HepG2 (cell line): Measurements from ENCODE around the gene MLN. TPM values are rescaled to one million over a fixed set of nuclear protein-coding genes. Genes with fewer than 3 reads are reported as not detected.

Experiments
- AHR ChIP-seq: IDR thresholded peaks from 2 replicates; pipeline ENCODE4 v1.6.1; 2018; ENCODE audit warnings: missing genetic modification reagents, missing compliant biosample characterization
- ATF7-NPFF ChIP-seq: sonication (generic); formaldehyde crosslinking; IDR thresholded peaks from 2 replicates; pipeline ENCODE4 v1.8.1; 2023; ENCODE audit warnings: mild to moderate bottlenecking, low read depth, missing genetic modification reagents, moderate library complexity
- KDM2A ChIP-seq: sonication (generic); formaldehyde crosslinking; IDR thresholded peaks from 2 replicates; pipeline ENCODE4 v1.4.0; 2020; ENCODE audit warnings: low read depth, missing genetic modification reagents, borderline replicate concordance
- KLF16 ChIP-seq, 2 experiments: sonication (generic) in 1 of 2; formaldehyde crosslinking in 1 of 2; IDR thresholded peaks; 2 replicates each; pipeline versions ENCODE4 v1.6.1 to v1.8.0; 2016 to 2023; ENCODE audit warnings: missing genetic modification reagents in 2 of 2, missing compliant biosample characterization in 1 of 2
- KMT2A ChIP-seq: sonication (generic); formaldehyde crosslinking; IDR thresholded peaks from 2 replicates; pipeline ENCODE4 v1.4.0; 2020; ENCODE audit warnings: missing genetic modification reagents
- NCOR1 ChIP-seq: fragments of 200-600 bp; sonication (generic); IDR thresholded peaks from 2 replicates; pipeline ENCODE4 v1.7.0; 2017; ENCODE audit warnings: antibody characterized with exemption, low read length, borderline replicate concordance
- NFKB2 ChIP-seq: sonication (generic); formaldehyde crosslinking; IDR thresholded peaks from 2 replicates; pipeline ENCODE4 v1.4.0; 2020; ENCODE audit warnings: missing genetic modification reagents, borderline replicate concordance
- SKI ChIP-seq: fragments of 450-650 bp; IDR thresholded peaks from one replicate; pipeline ENCODE4 v1.6.1; 2018; ENCODE audit warnings: mild to moderate bottlenecking; ENCODE audit not compliant: partially characterized antibody
- SOX5 ChIP-seq: IDR thresholded peaks from 2 replicates; pipeline ENCODE4 v1.6.1; 2016; ENCODE audit warnings: borderline replicate concordance
- TBX2 ChIP-seq: sonication (generic); formaldehyde crosslinking; IDR thresholded peaks from 2 replicates; pipeline ENCODE4 v1.5.0; 2020; ENCODE audit warnings: missing genetic modification reagents, mild to moderate bottlenecking, borderline replicate concordance
- TCF12 ChIP-seq, 2 experiments: fragments of 450-650 bp in 1 of 2; sonication (generic) in 1 of 2; formaldehyde crosslinking in 1 of 2; IDR thresholded peaks; 2 replicates each; pipeline versions ENCODE4 v1.6.1 to v1.8.0; 2017 to 2022; ENCODE audit warnings: antibody characterized with exemption in 1 of 2, mild to moderate bottlenecking in 1 of 2, missing genetic modification reagents in 1 of 2, moderate library complexity in 1 of 2
- TRIM22 ChIP-seq: fragments of 450-650 bp; IDR thresholded peaks from 2 replicates; pipeline ENCODE4 v1.6.1; 2017
- TSC22D2 ChIP-seq: sonication (generic); formaldehyde crosslinking; IDR thresholded peaks from 2 replicates; pipeline ENCODE4 v1.5.1; 2020; ENCODE audit warnings: missing genetic modification reagents, mild to moderate bottlenecking, borderline replicate concordance
- ZBTB21 ChIP-seq: sonication (generic); formaldehyde crosslinking; IDR thresholded peaks from 2 replicates; pipeline ENCODE4 v1.4.0; 2020; ENCODE audit warnings: missing genetic modification reagents
- ZNF274 ChIP-seq: sonication (generic); formaldehyde crosslinking; IDR thresholded peaks from 2 replicates; pipeline ENCODE4 v1.5.1; 2020; ENCODE audit warnings: mild to moderate bottlenecking, missing genetic modification reagents
- ZNF280B ChIP-seq: sonication (generic); formaldehyde crosslinking; IDR thresholded peaks from 2 replicates; pipeline ENCODE4 v1.5.0; 2020; ENCODE audit warnings: missing genetic modification reagents, mild to moderate bottlenecking, borderline replicate concordance
- ZNF431 ChIP-seq: sonication (generic); formaldehyde crosslinking; IDR thresholded peaks from 2 replicates; pipeline ENCODE4 v1.9.0; 2022; ENCODE audit warnings: missing genetic modification reagents, low read depth, mild to moderate bottlenecking, borderline replicate concordance
- ZNF552 ChIP-seq: sonication (generic); formaldehyde crosslinking; IDR thresholded peaks from 2 replicates; pipeline ENCODE4 v1.9.0; 2022; ENCODE audit warnings: missing genetic modification reagents, mild to moderate bottlenecking, borderline replicate concordance
- ZNF562 ChIP-seq: sonication (generic); formaldehyde crosslinking; IDR thresholded peaks from 2 replicates; pipeline ENCODE4 v1.8.0; 2022; ENCODE audit warnings: missing genetic modification reagents, borderline replicate concordance
- ZNF7 ChIP-seq: IDR thresholded peaks from 2 replicates; pipeline ENCODE4 v1.6.1; 2016; ENCODE audit warnings: missing biosample characterization, missing genetic modification reagents
- ZNF761 ChIP-seq: sonication (generic); formaldehyde crosslinking; conservative IDR thresholded peaks from 2 replicates; pipeline ENCODE4 v1.4.0; 2020; ENCODE audit warnings: mild to moderate bottlenecking, missing genetic modification reagents
- ZNF772 ChIP-seq: sonication (generic); formaldehyde crosslinking; IDR thresholded peaks from 2 replicates; pipeline ENCODE4 v1.5.0; 2020; ENCODE audit warnings: mild to moderate bottlenecking, missing genetic modification reagents
- ZNF777 ChIP-seq: sonication (generic); formaldehyde crosslinking; IDR thresholded peaks from 2 replicates; pipeline ENCODE4 v1.4.0; 2020; ENCODE audit warnings: missing genetic modification reagents
- ZNF781 ChIP-seq: sonication (generic); formaldehyde crosslinking; IDR thresholded peaks from 2 replicates; pipeline ENCODE4 v1.5.1; 2020; ENCODE audit warnings: borderline replicate concordance, mild to moderate bottlenecking, missing genetic modification reagents; ENCODE audit errors: not compliant biosample characterization
- polyA plus RNA-seq, 8 experiments: library from polyadenylated mRNA; depleted of rRNA in 3 of 8; stranded (reverse) in 7 of 8; unstranded in 1 of 8; fragments of >200 nt; fragmentation: Illumina TruSeq in 4 of 8; extraction: Trizol in 4 of 8; gene quantifications; 2 replicates each; pipeline versions ENCODE4 v1.2.1 to v1.2.3, GENCODE V29; 2011 to 2016; ENCODE audit warnings: low read depth in 4 of 8, missing spikeins in 1 of 8, mixed read lengths in 1 of 8; ENCODE audit not compliant: insufficient read depth in 1 of 8
- total RNA-seq, 5 experiments: library from RNA; depleted of rRNA; stranded (reverse); fragments of >200 nt; fragmentation: Illumina TruSeq; extraction: Trizol; gene quantifications; 2 replicates each; pipeline ENCODE4 v1.2.3, GENCODE V29; 2016; ENCODE audit warnings: low read depth in 1 of 5
- TF ChIP-seq, protein P1 (sequence below): sonication (generic); formaldehyde crosslinking; IDR thresholded peaks from 2 replicates; pipeline ENCODE4 v1.4.0; 2020; ENCODE audit warnings: mild to moderate bottlenecking, missing genetic modification reagents
- TF ChIP-seq, protein P2 (sequence below): sonication (generic); formaldehyde crosslinking; IDR thresholded peaks from 2 replicates; pipeline ENCODE4 v1.4.0; 2020; ENCODE audit warnings: missing genetic modification reagents

MLN gene
- total and polyA plus RNA-seq, 2 of the 13 experiments (the other 11 are each of a cell fraction or from before 2014, with no cell fraction given), result not detected

DNA sequence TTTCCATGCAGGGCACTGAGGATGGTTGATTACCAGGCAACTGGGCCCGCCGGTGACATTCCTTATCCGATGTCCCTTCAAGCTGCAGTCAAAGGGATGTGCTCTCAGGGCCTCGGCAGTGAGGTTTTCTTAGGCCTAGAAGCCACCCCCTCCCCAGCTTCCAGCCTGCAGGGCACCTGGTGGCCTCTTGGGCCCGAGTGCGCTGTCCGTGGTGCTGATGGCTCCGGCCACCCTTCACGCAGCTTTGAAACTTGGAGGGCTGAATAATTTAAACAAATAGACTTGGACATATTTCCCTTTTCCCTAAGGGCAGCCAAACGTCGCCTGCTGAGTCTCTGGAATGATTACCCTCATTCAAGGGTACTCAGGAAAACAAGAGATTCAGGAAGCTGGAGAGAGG is 8.9 kb upstream of the MLN start (continued):
- no peak for TF ChIP-seq ZNF761
- TF ChIP-seq SOX5 (CRISPR knock-in tag), result peak; percentile 49; the same call in 1 of the 2 replicates
- TF ChIP-seq TBX2 (CRISPR knock-in tag), result peak; percentile 38; the same call in 1 of the 2 replicates
- TF ChIP-seq ZNF274 (CRISPR knock-in tag), result peak; percentile 81; the same call in 1 of the 2 replicates
- TF ChIP-seq SKI, result no peak
- peak; percentile 83 for TF ChIP-seq ATF7-NPFF (CRISPR knock-in tag)
- TF ChIP-seq KMT2A (CRISPR knock-in tag), result no peak
- 0 out of 2 replicates have a peak, but pooled peaks have one; percentile 52 for TF ChIP-seq ZNF552
- peak; percentile 56; the same call in 1 of the 2 replicates for TF ChIP-seq ZNF7 (CRISPR knock-in tag)
- TF ChIP-seq TRIM22, result no peak
- TF ChIP-seq ZNF280B (CRISPR knock-in tag), result peak; percentile 85
- peak; percentile 72; the same call in 1 of the 2 replicates for TF ChIP-seq ZNF431
- peak; percentile 96 for TF ChIP-seq ZNF781
- TF ChIP-seq KLF16 (CRISPR knock-in tag; IDR thresholded peaks at IDR 0.05), result peak in 1 of 2 experiments; percentile 98; a peak in 2 of 4 replicates
- TF ChIP-seq, protein P1, sequence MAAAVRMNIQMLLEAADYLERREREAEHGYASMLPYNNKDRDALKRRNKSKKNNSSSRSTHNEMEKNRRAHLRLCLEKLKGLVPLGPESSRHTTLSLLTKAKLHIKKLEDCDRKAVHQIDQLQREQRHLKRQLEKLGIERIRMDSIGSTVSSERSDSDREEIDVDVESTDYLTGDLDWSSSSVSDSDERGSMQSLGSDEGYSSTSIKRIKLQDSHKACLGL, result peak; percentile 58; the same call in 1 of the 2 replicates
- 0 out of 2 replicates have a peak, but pooled peaks have one; percentile 28 for TF ChIP-seq ZNF777
- TF ChIP-seq, protein P2, sequence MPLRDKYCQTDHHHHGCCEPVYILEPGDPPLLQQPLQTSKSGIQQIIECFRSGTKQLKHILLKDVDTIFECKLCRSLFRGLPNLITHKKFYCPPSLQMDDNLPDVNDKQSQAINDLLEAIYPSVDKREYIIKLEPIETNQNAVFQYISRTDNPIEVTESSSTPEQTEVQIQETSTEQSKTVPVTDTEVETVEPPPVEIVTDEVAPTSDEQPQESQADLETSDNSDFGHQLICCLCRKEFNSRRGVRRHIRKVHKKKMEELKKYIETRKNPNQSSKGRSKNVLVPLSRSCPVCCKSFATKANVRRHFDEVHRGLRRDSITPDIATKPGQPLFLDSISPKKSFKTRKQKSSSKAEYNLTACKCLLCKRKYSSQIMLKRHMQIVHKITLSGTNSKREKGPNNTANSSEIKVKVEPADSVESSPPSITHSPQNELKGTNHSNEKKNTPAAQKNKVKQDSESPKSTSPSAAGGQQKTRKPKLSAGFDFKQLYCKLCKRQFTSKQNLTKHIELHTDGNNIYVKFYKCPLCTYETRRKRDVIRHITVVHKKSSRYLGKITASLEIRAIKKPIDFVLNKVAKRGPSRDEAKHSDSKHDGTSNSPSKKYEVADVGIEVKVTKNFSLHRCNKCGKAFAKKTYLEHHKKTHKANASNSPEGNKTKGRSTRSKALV (CRISPR knock-in tag), result peak; percentile 67; the same call in 1 of the 2 replicates
- no peak for TF ChIP-seq NCOR1
- no peak for TF ChIP-seq TCF12 (IDR thresholded peaks at IDR 0.05)
- no peak for TF ChIP-seq TCF12 (CRISPR knock-in tag; IDR thresholded peaks at IDR 0.05)
- peak; percentile 84 for TF ChIP-seq KDM2A
- TF ChIP-seq ZBTB21 (CRISPR knock-in tag), result peak; percentile 57; the same call in 1 of the 2 replicates
- no peak for TF ChIP-seq ZNF562
- TF ChIP-seq AHR (CRISPR knock-in tag), result peak; percentile 98
- TF ChIP-seq NFKB2 (CRISPR knock-in tag), result peak; percentile 99
- peak; percentile 99 for TF ChIP-seq TSC22D2 (CRISPR knock-in tag)
- TF ChIP-seq ZNF772, result 0 out of 2 replicates have a peak, but pooled peaks have one; percentile 53
